K562 (cell line): ENCODE data around the gene AGO4. TPM values are rescaled to one million over a fixed set of nuclear protein-coding genes. Genes with fewer than 3 reads are reported as not detected.

Experiments used
- ATAC-seq: fragments of 200-7000 bp; cut with Tn5 transposase; 3 replicates; pipeline ENCODE4 v1.9.1; 2020; ENCODE audit warnings: moderate library complexity
- BruUV-seq: library from RNA; stranded (reverse); fragments of 400-500 nt; replicated peaks from 2 replicates; lab custom pipeline; 2021; lab: Mats Ljungman, UMichigan
- CTCF ChIA-PET: fragments of 300-600 bp; formaldehyde crosslinking; extraction: SDS; loops from one replicate; lab custom pipeline; 2021; ENCODE audit warnings: low intra/inter-chr PET ratio; lab: Yijun Ruan, JAX
- POLR2A ChIA-PET: fragments of 300-600, 350-650 bp; sonication (Branson Sonifier 250); formaldehyde crosslinking; extraction: SDS; loops from one replicate; lab custom pipeline; 2021; ENCODE audit warnings: antibody characterized with exemption, inconsistent platforms; lab: Yijun Ruan, JAX
- DNase-seq, 4 experiments: peaks; one replicate each; pipeline versions ENCODE4 v3.0.0 to v3.0.0-alpha.2; 2011 to 2018; ENCODE audit warnings: low spot score in 3 of 4, mixed read lengths in 3 of 4; ENCODE audit errors: extremely low read depth in 1 of 4
- FAIRE-seq: peaks from 2 replicates; lab custom pipeline; 2011; peaks lifted over from hg19 to GRCh38; lab: Jason Lieb, UNC
- H2AFZ ChIP-seq: 2 replicates; pipeline ENCODE4 v1.6.0; 2011; ENCODE audit warnings: low read depth, low read length, control low read depth, inconsistent platforms
- H3K27ac ChIP-seq: fragments of 200-600 bp; 3 replicates; pipeline ENCODE4 v1.8.0; 2011; ENCODE audit warnings: low read depth, mild to moderate bottlenecking, control low read depth, inconsistent platforms, low read length, moderate library complexity, mixed read lengths; ENCODE audit errors: extremely low read depth
- H3K27me3 ChIP-seq, 2 experiments: fragments of 300-600 bp in 1 of 2; 2 replicates in 1 of 2; 3 replicates in 1 of 2; pipeline versions ENCODE4 v1.6.0 to v1.8.0; 2011; ENCODE audit warnings: inconsistent platforms in 2 of 2, low read length in 2 of 2, mild to moderate bottlenecking in 1 of 2, mixed read lengths in 1 of 2, moderate library complexity in 1 of 2; ENCODE audit not compliant: control insufficient read depth in 2 of 2, insufficient read depth in 2 of 2
- H3K36me3 ChIP-seq: fragments of 300-600 bp; 3 replicates; pipeline ENCODE4 v1.8.0; 2011; ENCODE audit warnings: mild to moderate bottlenecking, low read length, inconsistent platforms; ENCODE audit not compliant: control insufficient read depth, insufficient read depth
- H3K4me1 ChIP-seq, 2 experiments: fragments of 200-600 bp in 1 of 2; replicated peaks in 1 of 2; 2 replicates in 1 of 2; 3 replicates in 1 of 2; pipeline versions ENCODE4 v1.5.1 to v1.8.0; 2011; ENCODE audit warnings: inconsistent platforms in 2 of 2, low read length in 2 of 2, mild to moderate bottlenecking in 1 of 2, mixed read lengths in 1 of 2, moderate library complexity in 1 of 2; ENCODE audit not compliant: control insufficient read depth in 2 of 2, insufficient read depth in 2 of 2
- H3K4me2 ChIP-seq: 2 replicates; pipeline ENCODE4 v1.6.1; 2011; ENCODE audit warnings: low read length, control low read depth, inconsistent platforms, mixed read lengths; ENCODE audit not compliant: insufficient read depth
- H3K4me3 ChIP-seq: fragments of 200-600 bp; sonication (generic), shearing (Covaris generic); 2 replicates; pipeline ENCODE4 v1.5.1; 2016; ENCODE audit warnings: control low read depth, inconsistent platforms
- H3K79me2 ChIP-seq: fragments of 200-600 bp; 3 replicates; pipeline ENCODE4 v1.8.0; 2011; ENCODE audit warnings: low read length, inconsistent platforms; ENCODE audit not compliant: control insufficient read depth, insufficient read depth
- H3K9ac ChIP-seq, 2 experiments: 2 replicates each; pipeline versions ENCODE4 v1.6.0 to v1.6.1; 2011; ENCODE audit warnings: low read depth in 2 of 2, low read length in 2 of 2, control low read depth in 1 of 2, inconsistent platforms in 1 of 2, mild to moderate bottlenecking in 1 of 2, mixed read lengths in 1 of 2; ENCODE audit not compliant: insufficient read depth in 1 of 2
- H3K9me1 ChIP-seq: one replicate; pipeline ENCODE4 v1.6.0; 2011; ENCODE audit warnings: inconsistent platforms, mild to moderate bottlenecking, low read length, moderate library complexity; ENCODE audit not compliant: control insufficient read depth, insufficient read depth
- H3K9me3 ChIP-seq: replicated peaks from 2 replicates; pipeline ENCODE4 v1.5.1; 2011; ENCODE audit warnings: low read depth, low read length, inconsistent platforms; ENCODE audit not compliant: control insufficient read depth, insufficient read depth
- H4K20me1 ChIP-seq: replicated peaks from 2 replicates; pipeline ENCODE4 v1.6.1; 2011; ENCODE audit warnings: low read length, inconsistent platforms, mixed read lengths; ENCODE audit not compliant: control insufficient read depth, insufficient read depth
- ETV5 ChIP-seq: sonication (generic); formaldehyde crosslinking; IDR thresholded peaks from 2 replicates; pipeline ENCODE4 v1.4.0; 2020; ENCODE audit warnings: low read depth, mild to moderate bottlenecking, missing genetic modification reagents
- GABPA ChIP-seq: fragments of 200-800 bp; sonication (Bioruptor generic); conservative IDR thresholded peaks from 2 replicates; pipeline ENCODE4 v1.6.1; 2016; ENCODE audit warnings: low read depth, missing genetic modification characterization, missing compliant biosample characterization
- KHSRP ChIP-seq: fragments of 450-650 bp; IDR thresholded peaks from 2 replicates; pipeline ENCODE4 v1.6.1; 2017
- KLF1 ChIP-seq: fragments of 450-650 bp; IDR thresholded peaks from 2 replicates; pipeline ENCODE4 v1.6.1; 2016; ENCODE audit warnings: missing genetic modification characterization, missing compliant biosample characterization
- NFE2L1 ChIP-seq: fragments of 450-650 bp; IDR thresholded peaks from 2 replicates; pipeline ENCODE4 v1.6.1; 2016; ENCODE audit warnings: missing genetic modification characterization, low read depth, mild to moderate bottlenecking, missing compliant biosample characterization, moderate library complexity, borderline replicate concordance
- SREBF2 ChIP-seq: sonication (generic); formaldehyde crosslinking; IDR thresholded peaks from 2 replicates; pipeline ENCODE4 v1.4.0; 2020; ENCODE audit warnings: mild to moderate bottlenecking, missing genetic modification reagents
- TSC22D4 ChIP-seq: fragments of 450-650 bp; IDR thresholded peaks from 2 replicates; pipeline ENCODE4 v1.6.1; 2016; ENCODE audit warnings: missing genetic modification characterization, missing biosample characterization, control low read depth
- YY1 ChIP-seq, 3 experiments: IDR thresholded peaks; 2 replicates each; pipeline ENCODE4 v1.6.1; 2011; ENCODE audit warnings: low read length in 2 of 3, mild to moderate bottlenecking in 2 of 3, moderate library complexity in 2 of 3, borderline replicate concordance in 1 of 3, control low read depth in 1 of 3, low read depth in 1 of 3; ENCODE audit not compliant: insufficient read depth in 3 of 3, insufficient replicate concordance in 2 of 3, control insufficient read depth in 1 of 3, insufficient read length in 1 of 3; ENCODE audit errors: extremely low read depth in 1 of 3
- ZBTB17 ChIP-seq: fragments of 450-650 bp; formaldehyde crosslinking; IDR thresholded peaks from 2 replicates; pipeline ENCODE4 v1.4.0; 2020; ENCODE audit warnings: mild to moderate bottlenecking
- ZNF347 ChIP-seq: fragments of 450-650 bp; formaldehyde crosslinking; IDR thresholded peaks from 2 replicates; pipeline ENCODE4 v1.4.0; 2020; ENCODE audit warnings: low read depth, mild to moderate bottlenecking, moderate library complexity
- ZNF57 ChIP-seq: fragments of 450-650 bp; formaldehyde crosslinking; IDR thresholded peaks from 2 replicates; pipeline ENCODE4 v1.4.0; 2020; ENCODE audit warnings: mild to moderate bottlenecking, moderate library complexity
- WGBS: fragments of 100-300 bp; shearing (Covaris generic); methylation state at CpG from one replicate; pipeline ENCODE4 v1.1.6; 2016; ENCODE audit warnings: low coverage, mixed read lengths; ENCODE audit not compliant: insufficient coverage; ENCODE audit errors: missing lambda C conversion rate; 5-methylcytosine and 5-hydroxymethylcytosine counted together
- in situ Hi-C: fragments of 300-500 bp; cut with MboI; formaldehyde crosslinking; loops from 4 replicates; pipeline ENCODE4 v1.15.0; 2018; ENCODE audit warnings: inconsistent platforms, mixed read lengths
- intact Hi-C: fragments of 100-400 bp; cut with micrococcal nuclease; formaldehyde crosslinking; loops from 2 replicates; pipeline ENCODE4 v1.14.2; 2022
- polyA plus RNA-seq, 8 experiments: library from polyadenylated mRNA; depleted of rRNA in 4 of 8; stranded (reverse) in 5 of 8; unstranded in 3 of 8; fragments of >200 nt; fragmentation: Nextera tagmentation in 2 of 8; fragmentation: Illumina TruSeq in 1 of 8; extraction: Ambion mirVana in 2 of 8; extraction: Trizol in 1 of 8; gene quantifications; 2 replicates each; pipeline versions ENCODE4 v1.2.1 to v1.2.3, GENCODE V29; 2011 to 2014; ENCODE audit warnings: inconsistent platforms in 1 of 8, missing spikeins in 1 of 8
- total RNA-seq, 7 experiments: library from RNA; depleted of rRNA in 6 of 7; stranded (reverse); fragments of >200 nt in 6 of 7; fragmentation: Illumina TruSeq in 2 of 7; extraction: Trizol in 2 of 7; gene quantifications; 2 replicates each; pipeline versions ENCODE4 v1.2.1 to v1.2.3, GENCODE V29; 2011 to 2021; ENCODE audit warnings: low replicate concordance in 1 of 7
- TF ChIP-seq, protein P1 (sequence below): fragments of 450-650 bp; formaldehyde crosslinking; IDR thresholded peaks from 2 replicates; pipeline ENCODE4 v1.4.0; 2020; ENCODE audit warnings: mild to moderate bottlenecking, mixed read lengths
- TF ChIP-seq, protein P2 (sequence below): fragments of 250-450 bp; sonication (Bioruptor Pico); IDR thresholded peaks from 2 replicates; pipeline ENCODE4 v1.4.0; 2020; ENCODE audit warnings: mild to moderate bottlenecking, moderate library complexity, borderline replicate concordance
- TF ChIP-seq, protein P3 (sequence below): sonication (generic); formaldehyde crosslinking; IDR thresholded peaks from 2 replicates; pipeline ENCODE4 v1.8.0; 2022; ENCODE audit warnings: missing genetic modification reagents, mild to moderate bottlenecking, moderate library complexity, borderline replicate concordance

The AGO4 gene
- total and polyA plus RNA-seq, 9 of the 15 experiments (the other 6 are each of a cell fraction or from before 2014, with no cell fraction given): 1.3 to 10.5 (median 6.5) TPM

DNA sequence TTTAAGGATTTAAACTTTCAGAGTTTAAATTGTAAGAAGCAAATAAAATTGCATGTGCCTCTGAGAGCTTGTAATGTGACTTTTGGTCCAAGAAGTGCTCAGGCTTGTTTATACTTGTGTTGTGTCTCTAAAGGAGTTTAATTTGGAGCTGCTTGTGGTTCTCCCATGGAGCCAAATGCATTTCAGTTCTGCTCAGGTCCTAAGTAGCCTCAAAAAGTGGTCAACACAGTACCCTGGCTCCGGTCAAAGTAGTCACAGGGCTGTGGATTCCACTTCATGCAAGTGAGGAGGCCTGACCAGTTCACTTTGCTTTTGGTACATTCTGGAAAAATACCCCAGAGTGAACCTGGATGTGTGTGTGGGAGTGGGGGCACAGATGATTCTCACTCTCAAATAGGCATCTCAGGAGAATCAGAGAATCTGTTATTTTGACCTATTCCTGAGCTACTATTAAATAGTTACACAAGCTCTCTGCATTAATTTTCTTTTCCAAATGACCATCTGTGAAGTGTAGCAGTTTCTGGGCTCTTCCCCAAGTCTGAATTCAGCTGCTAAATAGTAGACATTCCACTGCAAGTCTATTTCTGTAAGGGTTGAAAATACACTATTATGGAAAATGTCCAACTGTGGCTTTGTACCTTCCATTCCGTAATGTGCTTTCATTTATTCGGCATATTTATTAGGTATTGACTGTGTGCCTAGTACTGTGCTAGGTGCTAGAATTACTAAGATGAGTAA, 43.5 kb downstream of the AGO4 start:
- CTCF ChIA-PET: interaction anchor here (0.6 kb wide), 1 partner anchor 23 kb away, joined by 3 read pairs; no protein-coding TSS in a partner anchor

More for the DNA sequence above, 43.5 kb downstream of the AGO4 start:
- H3K79me2 ChIP-seq: no peaks in the 10 kb centered on the region
- H3K4me1 ChIP-seq: no peaks in the 10 kb centered on the region
- ATAC-seq (no peak), FAIRE-seq (no peak), DNase-seq (no peak)
- H4K20me1 ChIP-seq: no peaks in the 10 kb centered on the region
- BruUV-seq: no TSS peak
- no peaks in the 10 kb centered on the region; the same call in 2 of the 3 replicates for H3K36me3 ChIP-seq
- intact Hi-C loops: no loop called here
- H3K4me2 ChIP-seq: no peak overlapping the region
- in situ Hi-C loops: no loop called here
- H3K4me3 ChIP-seq: no peak overlapping the region
- POLR2A ChIA-PET: interaction anchor here (0.7 to 1.6 kb wide), 8 partner anchors 9 to 1125 kb away, joined by 3 to 8 read pairs (median 3); no protein-coding TSS in a partner anchor
- no peak overlapping the region for H3K9ac ChIP-seq
- H3K27me3 ChIP-seq: no peaks in the 10 kb centered on the region
- WGBS: 74% methylated on average over 3 of the region's 3 CpGs
- TF ChIP-seq ZBTB17 (CRISPR knock-in tag) (no peak), ZNF57 (CRISPR knock-in tag) (no peak), NFE2L1 (no peak), KLF1 (tag) (no peak), GABPA (tag) (no peak), ZNF347 (no peak), ETV5 (no peak), TSC22D4 (tag) (no peak), KHSRP (no peak), SREBF2 (CRISPR knock-in tag) (no peak), YY1 (IDR thresholded peaks at IDR 0.05; ENCODE audit: borderline replicate concordance in 1 of 3, control insufficient read depth in 1 of 3, extremely low read depth in 1 of 3, insufficient read depth in 3 of 3, insufficient read length in 1 of 3, insufficient replicate concordance in 2 of 3, low read depth in 1 of 3, low read length in 2 of 3) (no peak)
- TF ChIP-seq, protein P1, sequence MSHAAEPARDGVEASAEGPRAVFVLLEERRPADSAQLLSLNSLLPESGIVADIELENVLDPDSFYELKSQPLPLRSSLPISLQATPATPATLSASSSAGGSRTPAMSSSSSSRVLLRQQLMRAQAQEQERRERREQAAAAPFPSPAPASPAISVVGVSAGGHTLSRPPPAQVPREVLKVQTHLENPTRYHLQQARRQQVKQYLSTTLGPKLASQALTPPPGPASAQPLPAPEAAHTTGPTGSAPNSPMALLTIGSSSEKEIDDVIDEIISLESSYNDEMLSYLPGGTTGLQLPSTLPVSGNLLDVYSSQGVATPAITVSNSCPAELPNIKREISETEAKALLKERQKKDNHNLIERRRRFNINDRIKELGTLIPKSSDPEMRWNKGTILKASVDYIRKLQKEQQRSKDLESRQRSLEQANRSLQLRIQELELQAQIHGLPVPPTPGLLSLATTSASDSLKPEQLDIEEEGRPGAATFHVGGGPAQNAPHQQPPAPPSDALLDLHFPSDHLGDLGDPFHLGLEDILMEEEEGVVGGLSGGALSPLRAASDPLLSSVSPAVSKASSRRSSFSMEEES (CRISPR knock-in tag): no peak
- TF ChIP-seq, protein P2, sequence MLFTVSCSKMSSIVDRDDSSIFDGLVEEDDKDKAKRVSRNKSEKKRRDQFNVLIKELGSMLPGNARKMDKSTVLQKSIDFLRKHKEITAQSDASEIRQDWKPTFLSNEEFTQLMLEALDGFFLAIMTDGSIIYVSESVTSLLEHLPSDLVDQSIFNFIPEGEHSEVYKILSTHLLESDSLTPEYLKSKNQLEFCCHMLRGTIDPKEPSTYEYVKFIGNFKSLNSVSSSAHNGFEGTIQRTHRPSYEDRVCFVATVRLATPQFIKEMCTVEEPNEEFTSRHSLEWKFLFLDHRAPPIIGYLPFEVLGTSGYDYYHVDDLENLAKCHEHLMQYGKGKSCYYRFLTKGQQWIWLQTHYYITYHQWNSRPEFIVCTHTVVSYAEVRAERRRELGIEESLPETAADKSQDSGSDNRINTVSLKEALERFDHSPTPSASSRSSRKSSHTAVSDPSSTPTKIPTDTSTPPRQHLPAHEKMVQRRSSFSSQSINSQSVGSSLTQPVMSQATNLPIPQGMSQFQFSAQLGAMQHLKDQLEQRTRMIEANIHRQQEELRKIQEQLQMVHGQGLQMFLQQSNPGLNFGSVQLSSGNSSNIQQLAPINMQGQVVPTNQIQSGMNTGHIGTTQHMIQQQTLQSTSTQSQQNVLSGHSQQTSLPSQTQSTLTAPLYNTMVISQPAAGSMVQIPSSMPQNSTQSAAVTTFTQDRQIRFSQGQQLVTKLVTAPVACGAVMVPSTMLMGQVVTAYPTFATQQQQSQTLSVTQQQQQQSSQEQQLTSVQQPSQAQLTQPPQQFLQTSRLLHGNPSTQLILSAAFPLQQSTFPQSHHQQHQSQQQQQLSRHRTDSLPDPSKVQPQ (CRISPR knock-in tag): no peak
- TF ChIP-seq, protein P3, sequence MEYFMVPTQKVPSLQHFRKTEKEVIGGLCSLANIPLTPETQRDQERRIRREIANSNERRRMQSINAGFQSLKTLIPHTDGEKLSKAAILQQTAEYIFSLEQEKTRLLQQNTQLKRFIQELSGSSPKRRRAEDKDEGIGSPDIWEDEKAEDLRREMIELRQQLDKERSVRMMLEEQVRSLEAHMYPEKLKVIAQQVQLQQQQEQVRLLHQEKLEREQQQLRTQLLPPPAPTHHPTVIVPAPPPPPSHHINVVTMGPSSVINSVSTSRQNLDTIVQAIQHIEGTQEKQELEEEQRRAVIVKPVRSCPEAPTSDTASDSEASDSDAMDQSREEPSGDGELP (CRISPR knock-in tag): no peak
- no peaks in the 10 kb centered on the region for H3K9me1 ChIP-seq
- no peak overlapping the region for H2AFZ ChIP-seq
- no peaks in the 10 kb centered on the region for H3K9me3 ChIP-seq
- H3K27ac ChIP-seq: no peak overlapping the region
